Glutamatergic neuron (in vitro differentiated cells): Measurements from ENCODE around the gene ETV6. TPM values are rescaled to one million over a fixed set of nuclear protein-coding genes. Genes with fewer than 3 reads are reported as not detected.

ENCODE experiments used
- DNase-seq: peaks from one replicate; pipeline ENCODE4 v3.0.0; 2022
- H3K27ac Mint-ChIP-seq: one replicate; pipeline ENCODE4 v1.8.0; 2020; ENCODE audit warnings: mild to moderate bottlenecking, mixed read lengths, inconsistent platforms; ENCODE audit not compliant: unreplicated experiment
- H3K27me3 Mint-ChIP-seq: one replicate; pipeline ENCODE4 v1.8.0; 2020; ENCODE audit warnings: mild to moderate bottlenecking, moderate library complexity, mixed read lengths, inconsistent platforms; ENCODE audit not compliant: unreplicated experiment
- H3K36me3 Mint-ChIP-seq: one replicate; pipeline ENCODE4 v1.8.0; 2020; ENCODE audit warnings: mild to moderate bottlenecking, mixed read lengths, inconsistent platforms; ENCODE audit not compliant: unreplicated experiment
- H3K4me1 Mint-ChIP-seq: one replicate; pipeline ENCODE4 v1.8.0; 2020; ENCODE audit warnings: mild to moderate bottlenecking, low read depth, mixed read lengths, inconsistent platforms; ENCODE audit not compliant: unreplicated experiment
- H3K4me3 Mint-ChIP-seq: one replicate; pipeline ENCODE4 v1.8.0; 2020; ENCODE audit warnings: mild to moderate bottlenecking, mixed read lengths, inconsistent platforms; ENCODE audit not compliant: unreplicated experiment
- H3K9me3 Mint-ChIP-seq: one replicate; pipeline ENCODE4 v1.8.0; 2020; ENCODE audit warnings: mild to moderate bottlenecking, moderate library complexity, mixed read lengths, inconsistent platforms; ENCODE audit not compliant: unreplicated experiment
- total RNA-seq: library from RNA; stranded (reverse); fragmentation: NEBNext Ultra II Directional; extraction: Animal tissue kit (Norgen Biotek cat#: 25700); gene quantifications from one replicate; pipeline ENCODE4 v1.2.1, GENCODE V29; 2021; ENCODE audit not compliant: unreplicated experiment
- TF ChIP-seq, protein P1 (sequence below): fragments of 200-600 bp; sonication (generic); IDR thresholded peaks from one replicate; pipeline ENCODE4 v1.5.0; 2021; ENCODE audit not compliant: partially characterized antibody, unreplicated experiment

Gene ETV6
- total RNA-seq, 1 donor from 2014 or later, result 10.1 TPM

DNA sequence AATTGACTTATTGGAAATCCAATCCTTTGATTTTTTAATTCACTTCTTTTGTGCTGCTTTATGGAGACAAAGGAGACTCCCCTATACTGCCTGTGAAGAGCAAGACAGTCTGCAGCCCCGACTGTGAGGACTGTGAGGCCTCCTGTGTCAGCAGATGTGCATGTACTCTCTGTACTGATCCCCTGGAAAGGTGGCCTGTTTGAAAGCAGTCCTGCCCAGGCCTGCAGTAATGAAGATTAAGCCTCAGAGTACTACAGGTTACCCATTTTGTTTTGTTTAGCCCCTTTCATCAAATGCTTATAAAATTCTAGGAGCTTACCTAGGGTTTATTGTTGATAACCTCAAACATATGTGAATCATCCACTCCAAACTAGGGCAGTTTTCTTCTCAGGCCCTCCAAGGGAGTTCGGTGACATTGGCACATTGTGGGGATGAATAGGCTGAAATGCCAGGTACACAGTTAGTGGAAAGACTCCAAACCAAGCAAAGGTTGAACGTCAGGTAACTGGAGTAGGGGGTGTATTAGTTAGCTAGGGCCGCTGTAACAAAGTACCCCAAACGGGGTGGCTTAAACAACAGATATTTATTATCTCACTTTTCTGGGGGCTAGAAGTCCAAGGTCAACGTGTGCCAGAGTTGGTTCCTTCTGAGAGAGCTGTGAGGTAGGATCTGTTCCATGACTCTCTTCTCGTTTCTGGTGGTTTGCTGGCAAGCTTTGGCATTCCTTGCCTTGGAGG, 212.6 kb downstream of the ETV6 start:
- DNase-seq, result no peak
- Mint-ChIP-seq H3K4me3 (no peak overlapping the region), H3K36me3 (peaks cover 13% of the 10 kb centered on the region), H3K9me3 (no peaks in the 10 kb centered on the region), H3K4me1 (peaks cover 6% of the 10 kb centered on the region), H3K27ac (peak overlapping the region; percentile 62), H3K27me3 (peaks cover 3% of the 10 kb centered on the region)
- TF ChIP-seq, protein P1, sequence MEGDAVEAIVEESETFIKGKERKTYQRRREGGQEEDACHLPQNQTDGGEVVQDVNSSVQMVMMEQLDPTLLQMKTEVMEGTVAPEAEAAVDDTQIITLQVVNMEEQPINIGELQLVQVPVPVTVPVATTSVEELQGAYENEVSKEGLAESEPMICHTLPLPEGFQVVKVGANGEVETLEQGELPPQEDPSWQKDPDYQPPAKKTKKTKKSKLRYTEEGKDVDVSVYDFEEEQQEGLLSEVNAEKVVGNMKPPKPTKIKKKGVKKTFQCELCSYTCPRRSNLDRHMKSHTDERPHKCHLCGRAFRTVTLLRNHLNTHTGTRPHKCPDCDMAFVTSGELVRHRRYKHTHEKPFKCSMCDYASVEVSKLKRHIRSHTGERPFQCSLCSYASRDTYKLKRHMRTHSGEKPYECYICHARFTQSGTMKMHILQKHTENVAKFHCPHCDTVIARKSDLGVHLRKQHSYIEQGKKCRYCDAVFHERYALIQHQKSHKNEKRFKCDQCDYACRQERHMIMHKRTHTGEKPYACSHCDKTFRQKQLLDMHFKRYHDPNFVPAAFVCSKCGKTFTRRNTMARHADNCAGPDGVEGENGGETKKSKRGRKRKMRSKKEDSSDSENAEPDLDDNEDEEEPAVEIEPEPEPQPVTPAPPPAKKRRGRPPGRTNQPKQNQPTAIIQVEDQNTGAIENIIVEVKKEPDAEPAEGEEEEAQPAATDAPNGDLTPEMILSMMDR, result no peak

DNA sequence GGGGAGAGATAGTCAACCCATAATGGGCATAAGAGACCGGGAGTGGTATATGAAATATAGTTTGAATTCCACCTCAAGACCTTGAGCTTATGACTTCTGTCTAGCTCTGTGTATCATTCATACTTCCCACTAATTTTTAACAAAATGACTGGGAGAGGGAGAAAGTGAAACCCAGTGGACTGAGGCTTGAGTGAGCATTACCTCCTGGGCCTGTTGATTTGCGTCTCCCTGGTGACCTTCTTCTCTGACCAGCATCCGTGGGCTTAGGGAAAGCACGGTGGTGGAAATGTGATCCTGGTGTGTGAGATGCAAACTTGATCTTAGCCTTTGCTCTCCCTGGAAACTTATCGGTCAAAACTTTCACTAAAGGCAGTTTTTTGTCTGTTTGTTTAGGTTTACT, 213.3 kb downstream of the ETV6 start:
- peaks cover 3% of the 10 kb centered on the region for H3K27me3 Mint-ChIP-seq
- no peak overlapping the region for H3K4me3 Mint-ChIP-seq
- no peak overlapping the region for H3K27ac Mint-ChIP-seq
- peaks cover 14% of the 10 kb centered on the region for H3K36me3 Mint-ChIP-seq
- no peak for DNase-seq
- H3K4me1 Mint-ChIP-seq, result peaks cover 6% of the 10 kb centered on the region
- no peaks in the 10 kb centered on the region for H3K9me3 Mint-ChIP-seq
- TF ChIP-seq, protein P1, result no peak

DNA sequence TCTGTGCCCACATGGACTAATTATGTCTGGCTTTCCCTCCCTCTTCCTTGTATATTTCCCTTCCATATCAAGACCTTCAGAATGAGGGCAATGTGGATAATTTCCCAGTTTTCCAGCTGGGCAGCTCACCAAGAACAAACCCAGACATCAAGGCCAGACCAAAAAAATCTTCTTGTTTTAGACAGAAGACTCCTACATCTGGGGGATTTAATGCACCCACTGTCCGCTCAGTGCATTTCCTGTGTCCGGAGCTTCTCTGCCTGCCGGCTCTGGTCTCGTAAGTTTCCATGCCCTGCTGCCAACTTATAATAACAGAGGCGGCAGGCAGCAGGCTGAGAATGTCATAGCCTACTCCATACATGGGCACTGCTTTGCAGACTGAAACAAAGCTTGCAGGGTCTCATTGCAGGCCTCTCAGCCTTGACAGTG, 214.0 kb downstream of the ETV6 start:
- TF ChIP-seq, protein P1, result no peak
- no peak overlapping the region for H3K4me3 Mint-ChIP-seq
- no peak overlapping the region for H3K27ac Mint-ChIP-seq
- peaks cover 14% of the 10 kb centered on the region for H3K36me3 Mint-ChIP-seq
- peaks cover 3% of the 10 kb centered on the region for H3K27me3 Mint-ChIP-seq
- DNase-seq, result no peak
- peaks cover 6% of the 10 kb centered on the region for H3K4me1 Mint-ChIP-seq
- H3K9me3 Mint-ChIP-seq, result no peaks in the 10 kb centered on the region

DNA sequence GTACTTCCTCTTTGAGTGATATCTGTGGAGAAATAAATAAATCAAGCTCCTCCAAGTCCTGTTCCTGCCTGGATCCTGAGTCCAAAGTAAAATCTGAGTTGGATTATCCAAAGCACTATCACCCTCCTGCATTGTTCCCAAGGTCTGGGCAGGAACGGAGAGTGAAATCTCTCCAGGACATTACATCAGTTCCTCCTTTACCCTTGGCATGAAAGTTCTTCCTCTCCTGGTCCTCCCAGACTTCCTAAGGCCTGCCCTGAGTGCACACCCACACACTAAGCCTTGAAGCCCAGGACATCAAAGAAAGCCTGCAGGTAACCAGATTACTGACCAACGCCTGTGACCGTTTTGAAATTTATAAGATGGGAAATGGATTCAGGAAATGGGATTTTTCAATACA, 214.5 kb downstream of the ETV6 start:
- Mint-ChIP-seq H3K4me3 (no peak overlapping the region), H3K9me3 (no peaks in the 10 kb centered on the region), H3K27me3 (peaks cover 3% of the 10 kb centered on the region), H3K36me3 (peaks cover 14% of the 10 kb centered on the region), H3K4me1 (peaks cover 6% of the 10 kb centered on the region), H3K27ac (no peak overlapping the region)
- no peak for DNase-seq
- TF ChIP-seq, protein P1, result no peak

DNA sequence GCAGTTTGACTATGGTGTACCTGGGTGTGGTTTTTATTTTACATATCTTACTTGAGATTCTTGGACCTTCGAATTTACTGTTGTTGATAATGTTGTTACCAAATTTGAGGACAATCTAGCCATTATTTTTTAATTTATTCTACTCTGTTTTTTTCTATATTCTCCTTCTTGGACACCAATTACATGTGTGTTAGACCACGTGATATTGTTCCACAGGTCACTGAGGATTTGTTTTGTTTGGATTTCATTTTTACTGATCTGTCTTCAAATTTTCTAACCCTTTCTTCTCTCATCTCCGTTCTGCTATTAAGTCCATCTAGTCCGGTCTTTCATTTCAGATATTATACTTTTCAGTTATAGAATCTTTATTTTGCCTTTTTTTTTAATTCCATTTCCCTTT, 216.3 kb downstream of the ETV6 start:
- TF ChIP-seq, protein P1, result no peak
- peaks cover 14% of the 10 kb centered on the region for H3K36me3 Mint-ChIP-seq

More for the DNA sequence above, 216.3 kb downstream of the ETV6 start:
- Mint-ChIP-seq H3K4me3 (no peak overlapping the region), H3K9me3 (no peaks in the 10 kb centered on the region), H3K27ac (no peak overlapping the region), H3K4me1 (peaks cover 8% of the 10 kb centered on the region), H3K27me3 (peaks cover 1% of the 10 kb centered on the region)
- DNase-seq, result no peak
